ENCODE results near the gene HSPBP1.

Gene HSPBP1

DNA sequence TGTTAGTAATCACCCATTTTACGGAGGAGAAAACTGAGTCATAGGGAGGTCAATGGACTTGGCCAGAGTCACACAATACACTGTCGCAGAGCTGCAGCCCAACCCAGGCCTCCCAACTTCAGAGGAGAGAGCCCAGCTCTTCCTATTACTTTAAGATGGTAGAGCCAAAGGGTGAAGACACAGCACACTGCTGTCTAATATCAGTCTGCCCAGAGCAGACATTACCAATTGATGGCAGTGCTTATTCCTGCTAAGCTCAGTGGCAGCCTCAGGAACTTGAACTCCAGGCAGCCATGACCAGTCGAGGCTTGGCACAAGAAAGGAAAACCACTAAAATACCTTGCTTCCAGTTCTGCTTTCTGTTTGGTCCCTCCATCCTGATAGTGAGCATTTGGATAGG is 26.8 kb upstream of the HSPBP1 start:
- Histone ChIP-seq H3K27ac (ENCODE audit: extremely low read depth, low read depth, low read length) (no peak overlapping the region), H3K36me3 (ENCODE audit: control insufficient read depth in 2 of 2, insufficient read depth in 1 of 2, low read length in 2 of 2) (peaks cover 17 to 71% of the 10 kb centered on the region in 2 experiments), H3K9me3 (ENCODE audit: control insufficient read depth, insufficient read depth, low read depth, low read length) (no peaks in the 10 kb centered on the region), H3K4me1 (ENCODE audit: control insufficient read depth, insufficient read depth, low read length) (peaks cover 3% of the 10 kb centered on the region; the same call in 1 of the 2 replicates), H3K4me3 (ENCODE audit: low read depth, low read length) (no peak overlapping the region)
- CTCF ChIA-PET = interaction anchor here (0.6 to 0.7 kb wide), 3 partner anchors 33 to 165 kb away, joined by 3 to 4 read pairs (median 3); partner anchors contain the start of gene KMT5C
- POLR2A ChIA-PET = no interaction called here
- TF ChIP-seq RBAK (tag by site-specific recombination; IDR thresholded peaks at IDR 0.05) (no peak), ZNF792 (tag by site-specific recombination; IDR thresholded peaks at IDR 0.05) (no peak), ZNF23 (tag by site-specific recombination; IDR thresholded peaks at IDR 0.05; ENCODE audit: borderline replicate concordance) (peak; percentile 78; the same call in 1 of the 2 replicates), ZBTB17 (tag by site-specific recombination; IDR thresholded peaks at IDR 0.05) (peak; percentile 77), ZNF514 (tag by site-specific recombination; IDR thresholded peaks at IDR 0.05) (no peak), KLF7 (tag by site-specific recombination; IDR thresholded peaks at IDR 0.05; ENCODE audit: borderline replicate concordance) (no peak)
- TF ChIP-seq, protein P1, sequence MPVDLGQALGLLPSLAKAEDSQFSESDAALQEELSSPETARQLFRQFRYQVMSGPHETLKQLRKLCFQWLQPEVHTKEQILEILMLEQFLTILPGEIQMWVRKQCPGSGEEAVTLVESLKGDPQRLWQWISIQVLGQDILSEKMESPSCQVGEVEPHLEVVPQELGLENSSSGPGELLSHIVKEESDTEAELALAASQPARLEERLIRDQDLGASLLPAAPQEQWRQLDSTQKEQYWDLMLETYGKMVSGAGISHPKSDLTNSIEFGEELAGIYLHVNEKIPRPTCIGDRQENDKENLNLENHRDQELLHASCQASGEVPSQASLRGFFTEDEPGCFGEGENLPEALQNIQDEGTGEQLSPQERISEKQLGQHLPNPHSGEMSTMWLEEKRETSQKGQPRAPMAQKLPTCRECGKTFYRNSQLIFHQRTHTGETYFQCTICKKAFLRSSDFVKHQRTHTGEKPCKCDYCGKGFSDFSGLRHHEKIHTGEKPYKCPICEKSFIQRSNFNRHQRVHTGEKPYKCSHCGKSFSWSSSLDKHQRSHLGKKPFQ (tag by site-specific recombination; IDR thresholded peaks at IDR 0.05) = no peak
- TF ChIP-seq, protein P2, sequence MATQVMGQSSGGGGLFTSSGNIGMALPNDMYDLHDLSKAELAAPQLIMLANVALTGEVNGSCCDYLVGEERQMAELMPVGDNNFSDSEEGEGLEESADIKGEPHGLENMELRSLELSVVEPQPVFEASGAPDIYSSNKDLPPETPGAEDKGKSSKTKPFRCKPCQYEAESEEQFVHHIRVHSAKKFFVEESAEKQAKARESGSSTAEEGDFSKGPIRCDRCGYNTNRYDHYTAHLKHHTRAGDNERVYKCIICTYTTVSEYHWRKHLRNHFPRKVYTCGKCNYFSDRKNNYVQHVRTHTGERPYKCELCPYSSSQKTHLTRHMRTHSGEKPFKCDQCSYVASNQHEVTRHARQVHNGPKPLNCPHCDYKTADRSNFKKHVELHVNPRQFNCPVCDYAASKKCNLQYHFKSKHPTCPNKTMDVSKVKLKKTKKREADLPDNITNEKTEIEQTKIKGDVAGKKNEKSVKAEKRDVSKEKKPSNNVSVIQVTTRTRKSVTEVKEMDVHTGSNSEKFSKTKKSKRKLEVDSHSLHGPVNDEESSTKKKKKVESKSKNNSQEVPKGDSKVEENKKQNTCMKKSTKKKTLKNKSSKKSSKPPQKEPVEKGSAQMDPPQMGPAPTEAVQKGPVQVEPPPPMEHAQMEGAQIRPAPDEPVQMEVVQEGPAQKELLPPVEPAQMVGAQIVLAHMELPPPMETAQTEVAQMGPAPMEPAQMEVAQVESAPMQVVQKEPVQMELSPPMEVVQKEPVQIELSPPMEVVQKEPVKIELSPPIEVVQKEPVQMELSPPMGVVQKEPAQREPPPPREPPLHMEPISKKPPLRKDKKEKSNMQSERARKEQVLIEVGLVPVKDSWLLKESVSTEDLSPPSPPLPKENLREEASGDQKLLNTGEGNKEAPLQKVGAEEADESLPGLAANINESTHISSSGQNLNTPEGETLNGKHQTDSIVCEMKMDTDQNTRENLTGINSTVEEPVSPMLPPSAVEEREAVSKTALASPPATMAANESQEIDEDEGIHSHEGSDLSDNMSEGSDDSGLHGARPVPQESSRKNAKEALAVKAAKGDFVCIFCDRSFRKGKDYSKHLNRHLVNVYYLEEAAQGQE (tag by site-specific recombination; IDR thresholded peaks at IDR 0.05) = no peak
- TF ChIP-seq, protein P3, sequence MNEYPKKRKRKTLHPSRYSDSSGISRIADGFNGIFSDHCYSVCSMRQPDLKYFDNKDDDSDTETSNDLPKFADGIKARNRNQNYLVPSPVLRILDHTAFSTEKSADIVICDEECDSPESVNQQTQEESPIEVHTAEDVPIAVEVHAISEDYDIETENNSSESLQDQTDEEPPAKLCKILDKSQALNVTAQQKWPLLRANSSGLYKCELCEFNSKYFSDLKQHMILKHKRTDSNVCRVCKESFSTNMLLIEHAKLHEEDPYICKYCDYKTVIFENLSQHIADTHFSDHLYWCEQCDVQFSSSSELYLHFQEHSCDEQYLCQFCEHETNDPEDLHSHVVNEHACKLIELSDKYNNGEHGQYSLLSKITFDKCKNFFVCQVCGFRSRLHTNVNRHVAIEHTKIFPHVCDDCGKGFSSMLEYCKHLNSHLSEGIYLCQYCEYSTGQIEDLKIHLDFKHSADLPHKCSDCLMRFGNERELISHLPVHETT (tag by site-specific recombination; IDR thresholded peaks at IDR 0.05) = no peak

DNA sequence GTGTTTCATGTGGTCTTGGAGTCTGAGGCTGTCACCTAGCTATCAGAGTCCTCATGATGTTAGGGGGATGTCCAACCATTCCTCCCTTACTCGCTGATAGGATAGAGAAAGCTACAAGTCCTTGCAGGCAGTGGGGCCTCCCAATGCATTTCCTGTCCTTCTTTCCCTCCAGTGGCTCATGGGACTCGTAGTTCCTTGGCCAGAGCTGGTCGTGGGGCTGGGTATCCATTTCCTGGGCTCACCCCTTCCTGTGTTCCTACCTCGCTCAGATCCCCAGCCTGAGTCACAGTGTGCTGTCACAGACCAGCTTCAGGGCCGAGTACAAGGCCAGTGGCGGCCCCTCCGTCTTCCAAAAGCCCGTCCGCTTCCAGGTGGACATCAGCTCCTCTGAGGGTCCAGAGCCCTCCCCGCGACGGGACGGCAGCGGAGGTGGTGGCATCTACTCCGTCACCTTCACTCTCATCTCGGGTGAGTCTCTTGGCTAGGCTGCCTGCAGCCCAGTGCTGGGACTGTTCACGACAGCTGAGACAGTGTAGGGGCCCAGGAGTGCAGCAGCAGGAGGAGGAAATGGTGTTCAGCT is 26.2 kb upstream of the HSPBP1 start:
- H3K9me3 ChIP-seq (ENCODE audit: control insufficient read depth, insufficient read depth, low read depth, low read length) = no peaks in the 10 kb centered on the region
- peaks cover 17 to 71% of the 10 kb centered on the region in 2 experiments for H3K36me3 ChIP-seq (ENCODE audit: control insufficient read depth in 2 of 2, insufficient read depth in 1 of 2, low read length in 2 of 2)
- peaks cover 3% of the 10 kb centered on the region; the same call in 1 of the 2 replicates for H3K4me1 ChIP-seq (ENCODE audit: control insufficient read depth, insufficient read depth, low read length)
- no peak overlapping the region for H3K27ac ChIP-seq (ENCODE audit: extremely low read depth, low read depth, low read length)
- TF ChIP-seq, protein P4, sequence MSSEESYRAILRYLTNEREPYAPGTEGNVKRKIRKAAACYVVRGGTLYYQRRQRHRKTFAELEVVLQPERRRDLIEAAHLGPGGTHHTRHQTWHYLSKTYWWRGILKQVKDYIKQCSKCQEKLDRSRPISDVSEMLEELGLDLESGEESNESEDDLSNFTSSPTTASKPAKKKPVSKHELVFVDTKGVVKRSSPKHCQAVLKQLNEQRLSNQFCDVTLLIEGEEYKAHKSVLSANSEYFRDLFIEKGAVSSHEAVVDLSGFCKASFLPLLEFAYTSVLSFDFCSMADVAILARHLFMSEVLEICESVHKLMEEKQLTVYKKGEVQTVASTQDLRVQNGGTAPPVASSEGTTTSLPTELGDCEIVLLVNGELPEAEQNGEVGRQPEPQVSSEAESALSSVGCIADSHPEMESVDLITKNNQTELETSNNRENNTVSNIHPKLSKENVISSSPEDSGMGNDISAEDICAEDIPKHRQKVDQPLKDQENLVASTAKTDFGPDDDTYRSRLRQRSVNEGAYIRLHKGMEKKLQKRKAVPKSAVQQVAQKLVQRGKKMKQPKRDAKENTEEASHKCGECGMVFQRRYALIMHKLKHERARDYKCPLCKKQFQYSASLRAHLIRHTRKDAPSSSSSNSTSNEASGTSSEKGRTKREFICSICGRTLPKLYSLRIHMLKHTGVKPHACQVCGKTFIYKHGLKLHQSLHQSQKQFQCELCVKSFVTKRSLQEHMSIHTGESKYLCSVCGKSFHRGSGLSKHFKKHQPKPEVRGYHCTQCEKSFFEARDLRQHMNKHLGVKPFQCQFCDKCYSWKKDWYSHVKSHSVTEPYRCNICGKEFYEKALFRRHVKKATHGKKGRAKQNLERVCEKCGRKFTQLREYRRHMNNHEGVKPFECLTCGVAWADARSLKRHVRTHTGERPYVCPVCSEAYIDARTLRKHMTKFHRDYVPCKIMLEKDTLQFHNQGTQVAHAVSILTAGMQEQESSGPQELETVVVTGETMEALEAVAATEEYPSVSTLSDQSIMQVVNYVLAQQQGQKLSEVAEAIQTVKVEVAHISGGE (tag by site-specific recombination; conservative IDR thresholded peaks at IDR 0.05; ENCODE audit: low read depth) = peak; percentile 28; the same call in 1 of the 2 replicates
- TF ChIP-seq PRDM1 (tag by site-specific recombination; IDR thresholded peaks at IDR 0.05) = no peak
- ChIA-PET POLR2A (interaction anchor here (1.0 kb wide), 1 partner anchor 33 kb away, joined by 3 read pairs; the partner anchor contains the start of gene KMT5C), CTCF (interaction anchor here (0.6 kb wide), 2 partner anchors 79 to 165 kb away, joined by 3 read pairs; no protein-coding TSS in a partner anchor)
- no peak overlapping the region for H3K4me3 ChIP-seq (ENCODE audit: low read depth, low read length)

Data from HEK293 (cell line).